Posterior cingulate gyrus (tissue), 11 donors: ENCODE results near the gene CALHM4.
A peak's percentile ranks its signal among the peaks of the same experiment; 100 is the strongest.

ENCODE experiments used
- DNase-seq, 10 donors: peaks; one replicate each; pipeline versions ENCODE4 v3.0.0 to v3.0.0-alpha.2; 2020 to 2021; ENCODE audit warnings: mixed read lengths in 3 of 10
- intact Hi-C: fragments of 100-400 bp; cut with DNase I; formaldehyde crosslinking; loops from one replicate; pipeline ENCODE4 v1.15.1; 2023

CALHM4 gene, protein sequence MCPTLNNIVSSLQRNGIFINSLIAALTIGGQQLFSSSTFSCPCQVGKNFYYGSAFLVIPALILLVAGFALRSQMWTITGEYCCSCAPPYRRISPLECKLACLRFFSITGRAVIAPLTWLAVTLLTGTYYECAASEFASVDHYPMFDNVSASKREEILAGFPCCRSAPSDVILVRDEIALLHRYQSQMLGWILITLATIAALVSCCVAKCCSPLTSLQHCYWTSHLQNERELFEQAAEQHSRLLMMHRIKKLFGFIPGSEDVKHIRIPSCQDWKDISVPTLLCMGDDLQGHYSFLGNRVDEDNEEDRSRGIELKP

DNA sequence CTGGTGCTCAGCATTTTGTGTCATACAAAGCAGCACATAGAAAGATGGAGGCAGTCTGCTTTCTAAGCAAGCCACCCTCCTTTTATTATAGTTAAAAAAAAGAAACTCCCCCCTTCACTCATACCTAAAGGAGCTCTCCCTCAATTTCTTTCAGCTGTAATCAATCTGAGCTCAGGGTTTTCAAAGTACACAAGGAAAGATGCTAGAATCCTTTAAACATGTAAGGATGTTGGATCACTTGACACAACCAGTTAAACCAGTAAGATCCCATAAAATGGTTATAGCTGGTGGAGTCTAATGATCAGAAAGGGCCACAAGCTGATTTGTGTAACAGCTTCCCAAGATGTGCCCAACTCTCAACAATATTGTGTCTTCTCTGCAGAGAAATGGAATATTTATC lies at the start of gene CALHM4:
Gene CALHM4, plus strand, starts transcription at position 301 of the 400 bp plus-strand sequence. Its CDS starts 43 bp downstream, at position 344.
- intact Hi-C loops = no loop called here
- no peak for DNase-seq

DNA sequence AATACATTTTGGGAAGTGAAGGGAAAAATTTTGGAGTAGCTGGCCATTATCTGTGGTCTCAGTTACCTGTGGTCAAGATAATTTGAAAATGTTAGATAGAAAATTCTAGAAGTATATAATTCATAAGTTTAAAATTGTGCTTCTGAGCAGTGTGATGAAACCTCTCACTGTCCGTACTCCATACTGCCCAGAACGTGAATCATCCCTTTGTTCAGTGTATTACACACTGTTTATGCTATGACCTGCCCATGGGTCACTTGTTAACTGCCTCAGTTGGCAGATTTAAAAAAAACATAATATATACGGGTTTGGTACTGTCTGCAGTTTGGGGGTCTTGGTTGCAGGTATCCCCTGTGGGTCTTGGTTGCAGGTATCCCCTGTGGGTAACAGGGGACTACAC lies 46.2 kb upstream of the CALHM4 start:
- no peak for DNase-seq
- intact Hi-C loops = no loop called here

DNA sequence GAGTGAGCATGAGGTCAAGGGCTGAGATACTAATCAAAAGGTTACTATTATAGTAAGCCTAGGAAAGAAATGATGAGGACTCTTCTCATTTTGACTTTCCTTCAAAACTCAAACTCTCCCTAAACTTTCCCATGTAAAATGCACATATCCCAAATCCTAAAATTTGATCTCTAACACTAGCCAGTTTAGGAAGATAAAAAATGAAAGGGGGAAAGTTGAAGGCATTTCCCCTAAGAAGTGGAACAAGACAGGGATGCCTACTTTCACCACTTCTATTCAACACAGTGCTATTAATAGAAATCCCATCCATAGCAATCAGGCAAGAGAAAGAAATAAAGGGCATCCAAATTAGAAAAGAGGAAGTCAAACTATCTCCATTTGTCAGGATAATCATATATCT lies 45.0 kb upstream of the CALHM4 start:
- intact Hi-C loops = no loop called here

DNA sequence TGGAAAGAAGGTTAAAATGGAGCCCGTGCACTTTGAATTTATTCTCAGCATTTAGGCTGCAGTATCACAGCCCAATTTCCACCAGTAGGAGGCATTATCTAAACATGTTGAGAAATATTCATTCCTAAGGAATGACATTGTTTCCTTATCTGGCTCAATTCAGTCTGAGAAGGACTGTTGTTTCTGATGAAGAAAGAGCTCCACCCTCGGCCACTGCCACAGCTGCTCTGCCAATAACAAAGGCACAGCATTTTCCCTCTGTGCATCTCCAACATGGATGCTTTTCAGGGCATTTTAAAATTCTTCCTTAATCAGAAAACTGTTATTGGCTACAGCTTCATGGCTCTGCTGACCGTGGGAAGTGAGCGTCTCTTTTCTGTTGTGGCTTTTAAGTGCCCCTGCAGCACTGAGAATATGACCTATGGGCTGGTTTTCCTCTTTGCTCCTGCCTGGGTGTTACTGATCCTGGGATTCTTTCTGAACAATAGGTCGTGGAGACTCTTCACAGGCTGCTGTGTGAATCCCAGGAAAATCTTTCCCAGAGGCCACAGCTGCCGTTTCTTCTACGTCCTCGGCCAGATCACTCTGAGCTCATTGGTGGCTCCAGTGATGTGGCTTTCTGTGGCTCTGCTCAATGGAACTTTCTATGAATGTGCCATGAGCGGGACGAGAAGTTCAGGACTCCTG lies 42.0 kb upstream of the CALHM4 start, which contains the start of gene CALHM5:
Gene CALHM5, plus strand, starts transcription at position 216 of the 687 bp plus-strand sequence. Its CDS starts 58 bp downstream, at position 274.
- intact Hi-C loops = no loop called here
- DNase-seq = no peak

More for the DNA sequence above, 45.0 kb upstream of the CALHM4 start:
- no peak for DNase-seq

DNA sequence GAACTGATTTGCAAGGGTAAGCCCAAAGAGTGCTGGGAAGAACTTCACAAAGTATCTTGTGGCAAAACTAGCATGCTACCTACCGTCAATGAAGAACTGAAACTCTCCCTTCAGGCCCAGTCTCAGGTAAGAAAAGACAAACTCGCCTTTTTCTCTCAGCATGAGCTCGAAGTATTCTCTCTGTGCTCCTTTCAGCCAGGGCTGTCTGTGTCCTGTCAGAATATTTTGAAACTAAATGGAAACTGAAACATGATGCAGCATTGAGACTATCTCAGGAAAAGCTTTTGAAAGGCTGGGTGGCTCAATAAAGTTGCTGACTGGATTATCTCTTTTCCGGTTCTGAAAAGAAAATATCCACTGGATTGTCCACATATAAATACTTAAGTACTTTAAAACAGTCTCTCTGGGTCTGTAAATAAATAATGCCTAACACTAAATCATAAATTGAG lies 41.4 kb upstream of the CALHM4 start:
- no peak for DNase-seq
- intact Hi-C loops = no loop called here

DNA sequence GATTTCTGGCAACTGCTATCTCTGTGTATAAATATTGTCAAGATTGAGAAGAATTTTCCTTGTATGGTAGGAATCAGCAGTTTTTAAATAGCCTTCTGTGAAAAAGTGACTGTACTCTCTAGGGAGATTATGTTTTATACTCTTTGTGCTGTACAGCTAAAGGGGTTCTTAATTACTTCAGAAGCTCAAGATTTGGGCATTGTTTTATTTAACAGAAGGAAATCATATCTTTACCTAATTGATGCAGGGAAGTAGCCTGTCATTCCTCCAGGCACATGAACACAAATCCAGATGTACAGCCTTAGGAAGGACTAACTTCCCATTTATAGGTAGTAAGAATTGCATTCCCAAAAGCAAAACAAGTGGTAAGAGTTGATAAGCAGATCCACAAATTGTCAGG lies 40.8 kb upstream of the CALHM4 start:
- DNase-seq = no peak
- intact Hi-C loops = no loop called here

DNA sequence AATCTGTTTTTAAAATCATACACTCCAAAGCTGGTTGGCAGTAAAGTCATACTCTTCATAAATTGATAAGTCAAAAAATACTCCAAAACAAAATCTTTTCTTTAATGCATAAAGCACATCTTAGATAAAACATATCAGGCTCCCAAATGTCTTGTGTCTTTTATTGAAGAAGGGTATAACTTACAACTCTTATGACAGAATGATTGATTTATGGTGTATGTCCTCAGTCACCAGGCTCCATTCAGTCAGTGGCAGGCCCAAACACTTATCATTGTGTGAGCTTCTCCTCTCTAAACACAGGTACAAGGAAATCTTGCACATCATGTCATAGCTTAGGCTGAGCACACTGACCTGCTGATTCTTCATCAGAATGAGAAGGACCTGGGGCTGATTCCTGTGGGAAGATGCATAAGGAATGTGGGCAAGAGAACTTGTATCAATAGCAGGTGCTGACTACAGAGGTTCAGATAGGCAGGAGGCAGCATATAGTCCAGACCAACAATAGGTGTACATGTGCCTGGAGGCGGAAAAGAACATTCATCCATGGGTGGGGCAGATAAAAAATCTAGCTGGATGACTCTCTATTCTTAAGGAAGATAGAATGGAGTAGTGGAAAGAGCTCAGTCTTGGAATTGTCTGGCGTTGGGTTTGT lies 40.2 kb upstream of the CALHM4 start:
- intact Hi-C loops = no loop called here

DNA sequence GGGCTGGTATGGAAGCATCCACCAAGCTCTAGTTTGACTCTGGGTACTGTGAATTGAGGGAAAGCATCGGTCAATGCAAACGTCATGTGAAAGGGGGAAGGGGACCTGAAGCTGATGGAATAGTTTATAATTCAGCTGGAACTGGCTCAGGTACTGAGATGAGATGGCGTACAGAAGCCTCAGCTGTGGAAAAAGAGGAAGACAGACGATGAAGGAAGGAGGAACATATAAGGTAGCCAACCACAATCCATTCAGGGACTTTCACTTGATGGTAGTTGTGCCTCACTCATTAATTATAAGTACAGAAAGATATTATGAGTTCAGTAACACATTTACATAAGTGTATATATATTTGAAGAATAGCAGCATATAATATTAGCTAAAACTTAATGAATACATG lies 39.4 kb upstream of the CALHM4 start:
- intact Hi-C loops = no loop called here
- DNase-seq = no peak

More for the DNA sequence above, 40.2 kb upstream of the CALHM4 start:
- DNase-seq = no peak

DNA sequence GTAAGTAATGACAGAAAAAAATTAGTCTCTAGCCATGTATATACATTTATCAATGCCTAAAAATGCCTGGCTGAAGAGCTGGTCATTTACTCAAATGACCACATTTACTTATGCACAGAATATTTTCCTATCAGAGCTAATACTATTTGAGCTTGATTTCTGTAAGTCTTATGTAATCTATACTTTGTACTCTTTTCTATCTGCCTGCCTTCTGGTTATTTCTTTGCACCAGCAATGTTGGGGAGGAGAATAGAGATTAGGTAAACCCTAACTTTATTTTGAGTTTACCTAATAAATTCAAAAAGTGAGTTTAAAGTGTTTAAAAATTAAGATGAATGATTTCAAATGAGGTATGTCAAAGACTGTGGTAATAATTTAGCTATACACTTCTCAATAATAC lies 38.4 kb upstream of the CALHM4 start:
- intact Hi-C loops = no loop called here

DNA sequence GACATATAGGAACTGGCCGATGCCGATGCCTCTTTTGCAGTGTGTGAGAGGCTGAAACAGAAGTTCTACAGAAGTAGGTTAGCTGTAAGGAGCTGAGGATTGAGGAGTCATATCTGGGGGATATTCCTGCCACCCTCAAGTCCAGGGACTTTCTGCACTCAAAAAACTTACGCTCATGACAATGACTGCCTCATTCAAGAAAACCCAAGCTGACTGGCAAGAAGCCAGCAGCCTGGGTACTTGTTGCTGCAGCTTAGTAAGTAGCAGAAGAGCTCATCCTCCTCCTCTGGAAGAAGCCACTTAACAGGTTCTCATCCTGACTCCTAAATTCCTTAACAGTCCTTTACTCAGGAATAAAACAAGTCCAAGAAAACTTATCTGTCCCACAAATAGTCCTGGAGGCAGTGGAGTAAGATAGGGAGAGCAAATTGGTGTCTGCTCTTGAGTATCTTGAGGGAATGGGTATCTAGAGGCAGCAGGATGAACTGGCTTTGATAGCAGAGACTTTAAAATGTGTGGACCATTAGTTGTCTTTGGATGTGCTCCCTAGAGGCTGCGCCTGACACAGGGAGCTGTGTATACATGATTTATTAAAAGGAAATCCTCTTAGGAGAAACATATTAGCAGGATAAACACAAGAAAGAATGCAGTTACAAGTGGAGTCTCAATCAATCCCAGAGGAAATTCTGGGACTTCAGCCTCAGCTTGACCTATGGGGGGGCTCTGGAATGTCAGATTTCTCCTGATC lies 34.8 kb upstream of the CALHM4 start:
- no peak for DNase-seq
- intact Hi-C loops = no loop called here

More for the DNA sequence above, 38.4 kb upstream of the CALHM4 start:
- DNase-seq = no peak

DNA sequence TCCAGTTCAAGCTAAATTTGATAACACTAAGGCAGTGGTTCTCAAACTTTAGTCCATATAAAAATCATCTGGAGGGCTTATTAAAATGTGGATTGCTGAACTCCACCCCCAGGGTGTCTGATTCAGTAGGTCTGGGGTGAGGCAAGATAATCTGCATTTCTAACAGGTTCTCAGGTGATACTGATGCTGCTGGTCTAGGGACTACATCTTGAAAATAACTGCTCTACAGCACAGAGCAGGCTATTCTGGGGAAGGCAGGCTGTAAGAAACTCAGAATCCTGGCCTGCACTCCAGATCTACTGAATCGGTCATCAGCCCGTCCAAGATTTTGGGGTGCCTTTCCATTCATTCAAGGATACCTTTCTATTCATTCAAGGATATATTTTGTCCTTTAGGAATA lies 30.7 kb upstream of the CALHM4 start:
- intact Hi-C loops = no loop called here
- no peak for DNase-seq

DNA sequence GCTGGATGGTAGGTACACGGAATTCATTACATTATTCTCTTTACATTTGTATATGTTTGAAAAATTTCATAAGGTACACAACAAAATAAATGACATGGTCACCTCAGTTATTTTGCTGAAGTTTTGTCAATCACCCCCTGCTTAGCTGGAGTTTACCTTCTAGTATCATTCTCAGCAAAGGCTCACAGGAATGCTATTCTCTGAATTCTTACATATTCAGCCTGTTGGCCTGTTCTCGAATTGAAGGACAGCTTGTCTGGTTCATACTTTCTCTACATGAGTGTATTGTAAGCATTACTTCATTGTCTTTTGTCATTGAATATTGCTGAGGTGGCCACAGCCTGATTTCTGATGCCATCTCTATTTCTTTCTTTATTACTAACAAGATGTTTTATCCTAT lies 29.3 kb upstream of the CALHM4 start:
- no peak for DNase-seq
- intact Hi-C loops = no loop called here

DNA sequence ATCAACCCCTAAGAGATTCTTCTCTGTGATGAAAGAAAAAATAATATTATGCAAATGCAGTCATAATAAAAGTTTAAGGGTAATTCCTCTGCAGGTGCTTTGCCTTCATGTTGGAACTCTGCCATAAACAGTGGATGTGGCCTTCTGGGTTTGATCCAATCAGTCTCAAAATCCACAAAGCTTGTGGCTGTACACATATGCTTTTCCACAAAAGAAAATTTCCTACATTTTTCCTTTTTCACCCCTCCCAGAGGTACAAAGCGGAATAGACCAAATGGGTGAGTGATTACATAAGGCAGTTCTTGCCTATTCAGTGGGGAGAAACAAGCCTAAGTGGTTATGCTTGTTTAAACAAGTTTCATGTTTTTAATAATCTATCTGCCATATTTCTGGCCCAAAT lies 25.4 kb upstream of the CALHM4 start:
- DNase-seq = no peak
- intact Hi-C loops = no loop called here

DNA sequence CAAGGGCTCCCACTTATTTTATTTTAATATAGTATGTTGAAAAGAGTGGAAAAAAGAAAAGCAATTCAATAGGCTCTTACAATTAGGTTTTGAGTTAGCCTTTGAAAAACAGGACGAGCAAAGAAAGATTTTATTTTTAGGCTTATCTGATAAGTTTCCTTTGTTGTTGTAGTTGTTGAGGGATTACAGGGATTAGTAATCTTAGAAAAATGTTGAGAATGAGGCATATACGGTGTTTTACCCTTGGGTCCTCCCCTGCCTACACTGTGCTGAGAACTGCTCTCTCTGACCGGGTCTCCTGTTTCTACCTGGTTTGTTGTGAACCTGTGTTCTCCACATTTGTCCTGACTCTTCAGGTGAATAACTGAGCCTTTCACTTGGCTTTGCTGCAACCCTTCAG lies 24.8 kb upstream of the CALHM4 start:
- intact Hi-C loops = no loop called here
- DNase-seq = no peak

DNA sequence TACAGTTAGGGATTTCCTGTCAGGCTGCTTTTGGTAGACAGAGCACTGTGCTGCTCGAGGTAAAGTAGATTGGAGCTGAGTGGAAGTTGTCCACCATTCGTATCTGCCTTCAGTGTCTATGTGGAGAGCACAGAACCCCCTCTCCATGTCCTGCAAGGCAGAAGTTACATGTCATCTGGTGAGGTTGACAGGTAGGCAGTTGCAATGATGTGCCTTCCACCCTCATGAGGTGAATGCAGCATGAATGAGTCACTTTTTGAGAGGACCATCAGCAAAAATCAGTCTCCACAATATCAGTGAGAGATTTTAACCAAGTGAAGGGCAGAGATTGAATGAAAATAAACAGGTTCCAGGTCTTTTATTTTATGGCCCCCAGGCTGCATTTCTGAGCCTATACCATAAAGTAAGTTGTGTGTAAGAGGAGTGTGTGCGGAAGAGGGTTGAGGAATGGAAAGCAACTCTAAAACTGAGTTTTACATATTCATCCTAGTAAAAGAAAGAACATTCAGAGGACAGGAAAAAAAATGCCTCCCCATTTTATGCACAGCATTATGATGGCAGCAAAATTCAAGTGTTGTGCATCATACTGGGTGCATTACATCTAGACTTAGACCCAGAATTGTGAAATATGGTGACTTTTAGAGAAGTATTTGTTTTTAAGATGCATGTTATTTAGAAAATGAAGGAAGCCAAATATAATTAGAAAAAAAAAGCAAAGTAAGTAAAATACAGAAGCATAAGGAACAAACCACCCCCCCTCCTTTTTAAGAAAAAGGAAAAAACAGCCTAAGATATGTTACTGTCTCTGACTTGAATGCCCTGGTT lies 23.9 kb upstream of the CALHM4 start:
- no peak for DNase-seq
- intact Hi-C loops = no loop called here

DNA sequence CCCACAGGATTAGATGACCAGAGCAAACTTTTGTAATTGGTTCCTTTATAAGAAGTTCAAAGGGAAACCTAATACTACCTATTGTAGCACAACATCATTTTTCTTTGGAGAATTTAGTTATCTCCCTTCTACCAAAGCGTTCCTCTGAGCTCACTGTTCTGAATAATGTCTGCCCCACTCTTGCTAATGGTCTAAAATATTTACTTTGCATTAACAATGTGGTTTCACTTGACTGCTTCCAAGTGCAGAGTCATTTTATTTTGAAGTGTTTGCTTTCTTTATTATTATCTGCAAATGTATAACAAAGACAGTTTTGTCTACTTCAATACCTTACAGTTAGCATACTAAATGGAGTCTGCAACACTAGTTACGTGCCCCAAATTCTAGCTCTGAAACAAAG lies 23.1 kb upstream of the CALHM4 start:
- intact Hi-C loops = no loop called here
- no peak for DNase-seq

DNA sequence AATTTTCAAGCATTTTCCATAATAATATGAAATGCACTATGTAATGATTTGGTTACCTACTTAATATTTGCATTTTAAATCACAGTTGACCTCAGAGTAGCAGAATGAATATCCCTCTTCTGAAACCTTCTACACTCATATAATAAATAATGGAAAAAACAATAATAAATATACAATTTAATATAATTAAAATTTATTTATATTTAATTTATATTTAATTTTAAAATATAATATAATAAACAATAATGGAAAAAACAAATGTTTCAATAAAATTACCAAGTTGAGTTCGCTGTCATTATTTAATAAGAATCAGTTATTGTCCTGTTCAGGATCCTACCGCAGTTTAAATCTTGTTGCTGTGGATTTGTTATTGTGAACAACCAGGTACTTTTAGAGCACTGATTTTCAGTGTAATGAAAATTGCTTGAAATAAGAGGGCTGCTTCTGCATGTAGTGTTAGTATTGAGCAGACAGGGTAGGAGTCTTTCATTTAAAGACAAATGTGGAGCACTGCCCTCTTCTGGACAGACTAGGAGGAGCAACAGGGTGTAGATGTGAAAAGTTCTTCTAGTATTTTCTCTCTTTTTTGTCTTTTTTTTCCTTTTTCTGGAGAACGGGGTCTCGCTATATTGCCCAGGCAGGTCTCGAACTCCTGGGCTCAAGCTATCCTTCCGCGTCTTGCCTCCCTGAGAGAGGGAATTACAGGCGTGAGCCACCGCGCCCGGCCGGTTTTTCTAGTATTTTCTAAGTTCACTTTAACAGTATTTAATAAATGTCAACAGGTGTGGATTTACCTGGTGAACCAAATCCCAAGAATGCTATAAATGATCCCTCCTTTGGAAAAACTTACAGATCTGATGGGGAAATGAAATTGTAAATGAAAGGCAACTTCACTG lies 21.6 kb upstream of the CALHM4 start:
- peak in 5 of 10 donors; percentile 10 to 51 (median 42) for DNase-seq
- intact Hi-C loops = loop anchor here (2.0 kb wide), 1 partner anchor 245 kb away; no protein-coding TSS in a partner anchor

DNA sequence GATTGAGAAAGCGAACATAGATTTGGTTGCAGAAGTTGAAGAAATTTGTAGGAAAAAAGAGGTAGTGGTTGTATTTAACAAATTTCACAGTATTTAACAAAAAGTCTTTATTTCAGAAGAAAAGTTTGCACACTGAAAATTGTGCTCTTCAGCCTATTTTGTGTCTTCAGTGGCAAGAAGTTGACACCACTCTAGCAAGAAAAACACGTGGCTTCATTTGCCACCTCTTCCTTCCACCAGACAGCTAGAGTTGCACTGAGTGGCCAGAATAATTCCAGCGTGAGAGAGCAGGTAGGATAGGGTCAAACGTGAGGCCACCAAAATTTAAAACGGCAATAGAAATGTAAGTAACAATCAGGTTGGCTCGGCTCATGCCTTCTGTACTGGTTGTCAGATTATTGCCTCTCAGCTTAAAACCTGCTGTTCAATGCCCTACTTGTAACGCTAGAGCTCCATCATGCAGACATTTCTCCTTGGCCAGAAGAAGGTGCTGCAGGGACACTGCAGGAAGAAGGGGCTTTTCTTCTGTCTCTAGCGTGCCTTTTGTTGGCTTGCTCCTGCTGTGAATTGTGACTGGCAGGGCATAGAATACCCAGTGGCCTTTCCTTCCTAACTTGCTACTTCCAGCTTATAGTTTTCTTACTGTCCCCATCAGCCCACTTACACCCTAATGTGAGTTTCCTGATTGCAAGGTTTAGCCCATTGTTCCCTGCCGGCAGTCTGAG lies 20.2 kb upstream of the CALHM4 start:
- intact Hi-C loops = loop anchor here (2.0 kb wide), 1 partner anchor 247 kb away; no protein-coding TSS in a partner anchor

More for the DNA sequence above, 20.2 kb upstream of the CALHM4 start:
- no peak for DNase-seq
